HL-60 (cell line): ENCODE data around the gene FILIP1L.
"Not testable (repeated sequence)": the region's sequence is repeated elsewhere in the genome, so short reads cannot be mapped to it uniquely, and the experiment has no call there.

Experiments
- GABPA ChIP-seq: IDR thresholded peaks from 2 replicates; pipeline ENCODE4 v1.6.1; 2012; ENCODE audit warnings: low read depth
- POLR2AphosphoS5 ChIP-seq: IDR thresholded peaks from 2 replicates; pipeline ENCODE4 v1.6.1; 2012; ENCODE audit warnings: low read depth
- SPI1 ChIP-seq: IDR thresholded peaks from 2 replicates; pipeline ENCODE4 v1.6.1; 2012; ENCODE audit warnings: low read depth, mild to moderate bottlenecking, borderline replicate concordance
- TF ChIP-seq, protein P1 (sequence below): IDR thresholded peaks from one replicate; pipeline ENCODE4 v1.5.1; 2011; ENCODE audit warnings: low read length, control low read depth, inconsistent platforms; ENCODE audit not compliant: insufficient read depth
- TF ChIP-seq, protein P2 (sequence below): IDR thresholded peaks from 2 replicates; pipeline ENCODE4 v1.6.1; 2012; ENCODE audit warnings: low read depth; ENCODE audit not compliant: insufficient replicate concordance

DNA sequence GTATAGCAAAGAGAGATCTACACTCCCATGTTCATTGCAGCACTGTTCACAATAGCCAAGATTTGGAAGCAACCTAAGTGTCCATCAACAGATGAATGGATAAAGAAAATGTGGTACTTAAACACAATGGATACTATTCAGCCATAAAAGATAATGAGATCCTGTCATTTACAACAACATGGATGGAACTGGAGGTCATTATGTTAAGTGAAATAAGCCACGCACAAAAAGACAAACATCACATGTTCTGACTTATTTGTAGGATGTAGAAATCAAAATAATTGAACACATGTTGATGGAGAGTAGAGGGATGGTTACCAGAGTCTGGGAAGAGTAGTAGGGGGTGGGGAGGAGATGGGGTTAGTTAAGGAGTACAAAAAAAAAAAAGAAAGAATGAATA is 18.0 kb downstream of the FILIP1L start:
- not testable (repeated sequence) for TF ChIP-seq SPI1, GABPA, POLR2AphosphoS5
- TF ChIP-seq, protein P1, sequence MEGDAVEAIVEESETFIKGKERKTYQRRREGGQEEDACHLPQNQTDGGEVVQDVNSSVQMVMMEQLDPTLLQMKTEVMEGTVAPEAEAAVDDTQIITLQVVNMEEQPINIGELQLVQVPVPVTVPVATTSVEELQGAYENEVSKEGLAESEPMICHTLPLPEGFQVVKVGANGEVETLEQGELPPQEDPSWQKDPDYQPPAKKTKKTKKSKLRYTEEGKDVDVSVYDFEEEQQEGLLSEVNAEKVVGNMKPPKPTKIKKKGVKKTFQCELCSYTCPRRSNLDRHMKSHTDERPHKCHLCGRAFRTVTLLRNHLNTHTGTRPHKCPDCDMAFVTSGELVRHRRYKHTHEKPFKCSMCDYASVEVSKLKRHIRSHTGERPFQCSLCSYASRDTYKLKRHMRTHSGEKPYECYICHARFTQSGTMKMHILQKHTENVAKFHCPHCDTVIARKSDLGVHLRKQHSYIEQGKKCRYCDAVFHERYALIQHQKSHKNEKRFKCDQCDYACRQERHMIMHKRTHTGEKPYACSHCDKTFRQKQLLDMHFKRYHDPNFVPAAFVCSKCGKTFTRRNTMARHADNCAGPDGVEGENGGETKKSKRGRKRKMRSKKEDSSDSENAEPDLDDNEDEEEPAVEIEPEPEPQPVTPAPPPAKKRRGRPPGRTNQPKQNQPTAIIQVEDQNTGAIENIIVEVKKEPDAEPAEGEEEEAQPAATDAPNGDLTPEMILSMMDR, result not testable (repeated sequence)
- TF ChIP-seq, protein P2, sequence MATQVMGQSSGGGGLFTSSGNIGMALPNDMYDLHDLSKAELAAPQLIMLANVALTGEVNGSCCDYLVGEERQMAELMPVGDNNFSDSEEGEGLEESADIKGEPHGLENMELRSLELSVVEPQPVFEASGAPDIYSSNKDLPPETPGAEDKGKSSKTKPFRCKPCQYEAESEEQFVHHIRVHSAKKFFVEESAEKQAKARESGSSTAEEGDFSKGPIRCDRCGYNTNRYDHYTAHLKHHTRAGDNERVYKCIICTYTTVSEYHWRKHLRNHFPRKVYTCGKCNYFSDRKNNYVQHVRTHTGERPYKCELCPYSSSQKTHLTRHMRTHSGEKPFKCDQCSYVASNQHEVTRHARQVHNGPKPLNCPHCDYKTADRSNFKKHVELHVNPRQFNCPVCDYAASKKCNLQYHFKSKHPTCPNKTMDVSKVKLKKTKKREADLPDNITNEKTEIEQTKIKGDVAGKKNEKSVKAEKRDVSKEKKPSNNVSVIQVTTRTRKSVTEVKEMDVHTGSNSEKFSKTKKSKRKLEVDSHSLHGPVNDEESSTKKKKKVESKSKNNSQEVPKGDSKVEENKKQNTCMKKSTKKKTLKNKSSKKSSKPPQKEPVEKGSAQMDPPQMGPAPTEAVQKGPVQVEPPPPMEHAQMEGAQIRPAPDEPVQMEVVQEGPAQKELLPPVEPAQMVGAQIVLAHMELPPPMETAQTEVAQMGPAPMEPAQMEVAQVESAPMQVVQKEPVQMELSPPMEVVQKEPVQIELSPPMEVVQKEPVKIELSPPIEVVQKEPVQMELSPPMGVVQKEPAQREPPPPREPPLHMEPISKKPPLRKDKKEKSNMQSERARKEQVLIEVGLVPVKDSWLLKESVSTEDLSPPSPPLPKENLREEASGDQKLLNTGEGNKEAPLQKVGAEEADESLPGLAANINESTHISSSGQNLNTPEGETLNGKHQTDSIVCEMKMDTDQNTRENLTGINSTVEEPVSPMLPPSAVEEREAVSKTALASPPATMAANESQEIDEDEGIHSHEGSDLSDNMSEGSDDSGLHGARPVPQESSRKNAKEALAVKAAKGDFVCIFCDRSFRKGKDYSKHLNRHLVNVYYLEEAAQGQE, result not testable (repeated sequence)
